HG03439 (cell line): ENCODE measurements around the gene WDR7.

Experiments used
- ATAC-seq: cut with Tn5 transposase; IDR thresholded peaks from one replicate; pipeline ENCODE4 v1.9.1; 2021; ENCODE audit warnings: mild to moderate bottlenecking, moderate library complexity; ENCODE audit not compliant: unreplicated experiment

The WDR7 gene

DNA sequence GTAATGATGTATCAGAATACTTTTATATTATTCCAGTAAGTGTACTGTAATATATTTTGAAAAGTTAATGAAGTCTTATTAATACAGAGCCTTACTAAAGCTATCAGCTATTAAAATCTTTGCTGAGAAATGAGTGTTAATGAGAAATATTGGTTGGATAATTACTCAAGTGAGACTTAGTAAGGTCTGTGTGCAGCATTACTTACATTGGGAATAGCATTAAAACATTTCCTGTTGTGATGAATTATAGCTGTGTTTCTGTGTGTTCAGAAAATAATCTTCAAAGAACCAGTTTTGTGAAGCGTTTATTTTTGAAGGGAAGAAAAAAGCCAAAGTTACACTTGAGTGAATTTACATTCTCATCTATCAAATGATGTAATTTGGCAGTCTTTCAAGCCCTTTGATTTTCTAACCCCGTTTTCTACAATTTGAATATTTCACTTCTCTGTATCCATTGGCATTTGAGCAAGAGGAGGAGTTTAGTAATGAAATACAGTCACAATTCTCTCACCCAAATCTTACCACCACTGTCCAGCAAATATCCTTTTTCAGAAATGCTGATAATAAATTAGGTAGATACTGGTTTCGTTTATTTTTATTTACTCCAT is 372.2 kb downstream of the WDR7 start:
- ATAC-seq = no peak

DNA sequence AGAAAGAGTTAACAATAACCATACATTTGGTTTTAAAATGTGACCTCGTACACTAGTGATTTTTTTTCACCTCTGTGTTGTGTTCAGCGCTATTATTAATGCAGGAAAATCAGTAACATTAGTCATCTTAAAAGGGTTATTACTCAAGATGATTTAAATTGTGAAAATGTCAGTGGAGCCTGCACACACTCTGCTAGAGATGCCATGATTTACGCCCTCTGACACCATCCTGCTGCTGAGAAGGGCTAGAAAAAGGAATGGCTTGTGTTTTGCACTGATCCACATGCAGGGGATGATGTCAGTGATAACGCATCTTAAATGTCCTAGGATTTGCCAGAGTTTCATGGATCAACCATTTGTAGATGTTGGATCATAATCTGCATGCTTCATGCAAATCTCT is 374.4 kb downstream of the WDR7 start:
- no peak for ATAC-seq

DNA sequence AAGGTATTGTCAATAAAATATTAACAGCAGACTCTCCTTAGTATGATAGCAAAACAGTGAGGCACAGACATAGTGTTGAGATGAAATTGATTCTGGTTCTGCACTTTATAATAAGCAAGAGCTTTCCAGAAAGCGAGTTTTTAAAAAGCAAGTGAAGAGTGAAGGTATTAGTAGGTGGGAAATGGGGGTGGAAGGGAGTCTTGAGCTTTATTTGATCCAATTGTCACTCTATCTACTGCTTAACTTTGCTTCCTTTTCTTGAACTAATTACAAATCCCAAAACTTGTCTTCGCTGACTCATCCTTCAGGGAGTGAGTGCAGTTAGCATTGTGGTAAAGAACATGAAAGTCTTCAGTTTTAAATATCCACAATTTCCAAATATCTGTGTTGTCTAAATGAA is 375.2 kb downstream of the WDR7 start:
- no peak for ATAC-seq

DNA sequence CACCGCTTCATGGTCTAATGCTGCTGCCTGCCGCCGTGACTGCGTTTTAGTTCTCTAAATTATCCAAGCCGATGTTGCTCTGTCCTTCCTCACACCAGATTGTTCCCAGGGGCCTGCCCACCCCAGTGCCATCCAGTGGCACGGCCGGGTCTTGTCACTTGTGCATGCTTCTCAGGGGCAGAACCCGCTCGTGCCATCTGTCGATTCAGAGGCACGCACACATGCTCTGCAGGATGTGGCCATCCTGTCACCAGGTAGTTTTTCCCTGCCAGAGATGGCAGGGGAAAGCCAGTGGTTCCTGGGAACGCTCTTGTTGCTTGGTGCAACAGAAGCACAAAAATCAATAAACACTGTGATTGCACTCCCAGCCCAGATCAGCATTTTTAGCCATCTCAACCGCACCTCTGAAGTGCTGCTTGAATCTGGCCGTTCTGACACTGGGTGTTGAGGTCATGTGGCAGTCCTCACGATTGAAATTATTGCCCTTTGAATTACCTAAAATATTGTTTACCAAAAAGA is 376.1 kb downstream of the WDR7 start:
- no peak for ATAC-seq

DNA sequence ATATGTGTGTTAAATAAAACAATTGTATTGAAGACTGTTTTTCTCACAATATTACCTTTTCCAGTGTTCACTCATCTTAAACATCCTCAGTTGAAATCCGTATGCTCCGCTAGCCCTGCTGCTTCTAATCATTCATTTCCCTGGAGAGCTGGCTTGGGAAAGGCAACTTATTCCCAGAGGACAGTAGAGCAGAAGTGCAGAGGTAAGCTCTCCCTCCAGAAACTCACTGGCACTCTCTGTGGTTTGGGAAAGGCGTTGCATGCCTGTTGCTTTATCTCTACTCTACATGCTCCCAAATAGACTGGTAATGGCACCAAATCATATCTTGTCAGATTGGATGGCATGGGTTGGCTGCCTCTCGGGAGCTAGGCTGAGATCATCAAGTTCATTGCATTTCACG is 378.6 kb downstream of the WDR7 start:
- ATAC-seq = no peak

GRCh38 chr18:57030417-57030816 is 379.3 kb downstream of the WDR7 start:
- ATAC-seq = no peak

DNA sequence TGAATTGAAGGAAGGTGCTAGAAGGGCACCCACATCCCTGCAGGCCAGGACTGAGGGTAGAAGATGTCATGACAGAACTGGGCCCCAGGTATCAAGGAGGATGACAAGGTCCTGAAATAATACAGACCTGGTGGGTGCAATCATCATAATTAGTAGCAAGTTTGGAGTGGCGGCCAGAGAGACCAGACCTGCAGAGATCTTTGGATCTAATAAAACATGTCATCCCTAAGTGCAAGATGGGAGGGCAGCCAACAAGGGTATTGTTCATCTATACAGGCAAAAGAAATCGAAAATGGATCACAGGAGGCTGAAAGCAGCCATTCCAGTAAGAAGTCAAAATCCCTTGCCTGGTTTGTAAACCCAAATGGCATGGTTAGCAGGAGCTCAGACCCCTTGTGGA is 384.4 kb downstream of the WDR7 start:
- no peak for ATAC-seq

DNA sequence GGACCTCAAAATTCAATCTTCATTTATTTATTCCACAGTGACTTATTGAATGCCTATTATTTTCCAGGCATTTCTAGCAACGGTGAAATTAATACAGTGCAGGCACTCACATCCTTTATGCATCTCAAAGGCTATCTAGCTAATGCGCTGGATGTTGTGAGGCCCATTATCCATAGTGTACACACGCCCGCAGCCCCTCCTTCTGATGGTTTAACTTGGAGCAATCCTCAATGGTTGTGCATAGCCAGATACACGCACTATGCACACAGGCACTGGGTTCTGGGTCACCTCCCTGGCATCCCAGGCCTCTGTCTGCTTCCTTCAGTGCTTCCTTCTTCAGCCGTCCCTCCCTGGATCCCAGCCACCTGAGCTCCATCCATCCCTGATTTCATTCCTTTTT is 387.2 kb downstream of the WDR7 start:
- no peak for ATAC-seq

GRCh38 chr18:57040175-57040574 is 389.0 kb downstream of the WDR7 start:
- no peak for ATAC-seq

DNA sequence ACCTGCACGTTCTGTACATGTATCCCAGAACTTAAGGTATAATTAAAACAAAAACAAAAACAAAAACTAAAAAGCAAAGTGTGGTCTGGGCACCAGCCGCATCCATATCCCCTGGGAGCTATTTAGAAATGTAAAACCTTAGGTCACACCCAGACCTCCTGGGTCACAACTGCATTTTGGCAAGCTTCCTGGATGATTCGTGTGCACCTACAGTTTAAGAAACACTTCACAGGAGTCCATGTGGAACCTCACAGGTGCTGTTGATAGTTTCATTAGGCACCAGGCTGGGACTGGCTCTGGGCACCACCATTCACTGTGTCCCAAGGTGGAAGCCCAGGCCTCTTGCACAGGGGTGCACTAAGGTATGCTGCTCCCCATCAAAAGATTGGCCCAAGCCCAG is 392.1 kb downstream of the WDR7 start:
- ATAC-seq = no peak

GRCh38 chr18:57048351-57048750 is 397.2 kb downstream of the WDR7 start:
- ATAC-seq = no peak

DNA sequence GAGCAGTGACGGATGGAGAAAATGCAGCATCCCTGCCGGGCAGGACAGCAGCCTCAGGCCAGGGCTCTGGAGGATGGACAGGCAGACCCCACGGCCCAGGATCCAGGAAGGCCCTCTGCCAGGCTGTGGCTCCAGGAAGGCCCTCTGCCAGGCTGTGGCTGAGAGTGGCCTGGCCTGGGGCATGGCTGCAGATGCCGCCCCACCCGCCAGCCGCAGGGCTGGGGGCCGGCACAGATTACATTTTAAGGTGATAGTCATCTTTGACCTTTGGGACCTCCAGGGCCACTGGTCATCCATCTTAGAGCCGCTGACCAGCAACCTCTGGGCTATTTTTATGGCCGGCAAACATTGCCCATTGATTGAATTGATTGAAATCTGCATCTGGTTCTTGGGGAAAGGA is 397.7 kb downstream of the WDR7 start:
- no peak for ATAC-seq

DNA sequence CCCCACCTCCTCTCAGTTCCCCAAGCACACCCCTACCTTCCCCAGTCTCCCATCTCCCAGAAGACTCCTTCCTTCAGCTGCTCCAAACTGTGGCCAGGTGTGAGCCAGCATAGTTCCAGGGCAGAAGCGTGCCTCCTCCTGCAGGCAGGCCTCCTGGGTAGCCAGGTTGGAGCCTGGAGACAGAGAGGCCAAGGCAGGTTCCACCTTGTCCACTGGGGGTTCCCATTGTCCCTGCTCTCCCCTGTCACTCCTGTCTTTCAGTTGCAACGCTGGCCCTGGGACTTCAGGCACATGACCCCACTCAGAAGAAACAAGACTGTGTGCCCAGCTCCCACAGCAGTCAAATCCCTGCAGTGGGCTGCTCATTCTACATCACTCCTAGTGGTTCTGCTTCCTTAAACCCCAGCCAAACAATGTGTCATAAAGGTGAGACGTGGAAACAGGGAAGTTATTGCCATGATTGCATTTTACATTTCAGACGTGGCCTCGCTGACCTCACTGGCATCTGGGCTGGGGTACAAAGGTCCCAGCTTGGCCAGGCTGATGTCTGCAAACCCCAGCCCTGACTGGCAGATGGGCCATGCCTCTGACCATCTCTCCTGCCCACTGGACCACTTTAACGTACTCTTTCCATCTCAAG is 399.3 kb downstream of the WDR7 start:
- ATAC-seq = no peak

GRCh38 chr18:57051021-57051656 is 400.0 kb downstream of the WDR7 start:
- ATAC-seq = no peak

GRCh38 chr18:57051657-57052044 is 400.5 kb downstream of the WDR7 start:
- no peak for ATAC-seq

DNA sequence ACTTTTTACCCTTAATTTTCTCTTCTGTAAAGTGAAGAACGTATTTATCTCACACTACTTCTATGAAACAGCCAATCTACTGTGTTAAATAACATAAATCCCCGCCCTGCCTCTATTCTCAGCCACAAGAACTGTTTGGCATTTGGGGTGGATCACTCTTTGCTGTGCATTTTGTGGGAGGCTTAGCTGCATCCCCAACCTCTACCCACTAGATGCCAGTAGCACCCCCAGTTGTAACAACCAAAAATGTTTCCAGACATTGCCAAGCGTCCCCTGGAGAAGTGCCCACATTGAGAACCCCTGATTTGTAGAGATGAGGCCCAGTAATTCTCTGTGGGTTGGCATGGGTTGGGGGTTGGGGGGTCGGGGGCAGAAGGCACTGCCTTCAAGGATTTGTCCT is 401.0 kb downstream of the WDR7 start:
- ATAC-seq = no peak

DNA sequence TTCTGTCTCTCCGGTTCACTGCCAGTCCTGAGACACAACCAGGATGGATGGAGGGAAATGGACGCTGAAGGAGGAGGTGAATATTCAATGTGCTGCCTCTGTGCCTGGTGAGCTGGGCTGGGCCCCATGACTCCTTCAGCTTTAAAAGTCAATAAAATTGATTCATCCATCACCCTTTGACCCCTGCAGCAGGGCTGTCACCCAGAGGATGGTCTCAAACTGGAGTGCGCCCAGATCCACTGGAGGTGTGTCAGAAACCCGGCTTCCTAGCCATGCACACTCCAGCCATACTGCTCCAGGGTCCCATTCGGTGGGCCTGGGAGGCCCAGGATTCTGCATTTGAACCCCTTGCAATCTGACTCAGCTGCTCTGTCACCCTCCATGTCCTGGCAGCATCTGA is 401.6 kb downstream of the WDR7 start:
- ATAC-seq = no peak

DNA sequence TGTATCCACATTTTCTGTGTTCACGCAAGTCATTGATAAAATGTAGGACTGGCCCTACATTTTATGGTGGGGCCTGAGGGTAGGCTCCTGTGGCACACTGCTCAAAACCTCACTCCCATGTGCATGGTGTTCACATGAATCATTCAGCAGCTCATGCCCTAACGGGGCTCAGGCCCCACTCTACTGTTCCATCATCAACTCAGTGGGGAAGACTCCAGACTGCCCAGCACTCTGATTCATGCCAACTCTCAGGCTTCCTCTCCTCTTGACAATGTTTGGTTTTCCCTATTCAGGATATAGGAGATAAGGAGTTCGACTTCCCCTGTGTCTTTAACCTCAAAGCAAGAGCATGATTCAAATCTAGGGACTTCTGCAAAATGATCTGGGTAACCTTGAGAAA is 403.7 kb downstream of the WDR7 start:
- no peak for ATAC-seq

GRCh38 chr18:57057890-57058289 is 406.7 kb downstream of the WDR7 start:
- ATAC-seq = peak; percentile 82

DNA sequence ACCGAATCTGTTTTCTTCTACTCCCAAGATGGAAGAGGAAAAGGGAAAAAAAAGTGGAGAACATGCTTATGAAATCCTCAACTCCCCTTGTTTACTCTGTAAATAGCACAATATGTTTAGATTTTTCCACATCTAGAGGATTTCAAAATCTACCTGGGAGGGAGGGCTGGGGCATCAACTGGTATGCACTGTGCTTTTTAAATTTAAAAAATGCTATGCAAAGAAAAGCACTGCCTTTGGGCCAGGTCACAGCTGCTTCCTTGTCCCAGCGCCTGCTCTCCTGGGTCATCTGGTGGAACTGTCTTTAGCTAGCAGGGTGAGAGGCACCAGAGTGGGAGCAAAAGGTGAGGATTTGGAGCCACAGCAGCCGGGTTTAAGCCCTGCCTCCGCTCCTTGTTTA is 407.6 kb downstream of the WDR7 start:
- no peak for ATAC-seq

DNA sequence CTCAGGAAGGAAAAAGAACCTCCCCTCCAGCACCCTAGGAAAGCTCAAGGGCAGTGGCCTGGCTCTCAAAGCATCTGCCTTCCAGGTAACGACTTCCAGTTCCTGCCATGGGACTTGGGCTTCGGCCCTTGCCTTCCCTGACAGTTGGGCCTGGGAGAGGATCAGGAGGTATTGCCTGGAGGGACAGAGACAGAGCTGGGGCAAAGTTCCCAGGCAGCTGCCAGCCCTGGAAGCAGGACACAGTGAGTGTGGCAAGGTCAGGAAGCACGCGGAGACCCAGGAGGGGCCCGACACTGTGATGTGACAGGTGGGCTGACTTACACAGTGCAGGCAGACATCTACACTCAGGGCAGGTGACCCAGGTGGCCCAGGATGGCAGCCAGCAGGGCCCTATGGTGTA is 408.2 kb downstream of the WDR7 start:
- no peak for ATAC-seq

DNA sequence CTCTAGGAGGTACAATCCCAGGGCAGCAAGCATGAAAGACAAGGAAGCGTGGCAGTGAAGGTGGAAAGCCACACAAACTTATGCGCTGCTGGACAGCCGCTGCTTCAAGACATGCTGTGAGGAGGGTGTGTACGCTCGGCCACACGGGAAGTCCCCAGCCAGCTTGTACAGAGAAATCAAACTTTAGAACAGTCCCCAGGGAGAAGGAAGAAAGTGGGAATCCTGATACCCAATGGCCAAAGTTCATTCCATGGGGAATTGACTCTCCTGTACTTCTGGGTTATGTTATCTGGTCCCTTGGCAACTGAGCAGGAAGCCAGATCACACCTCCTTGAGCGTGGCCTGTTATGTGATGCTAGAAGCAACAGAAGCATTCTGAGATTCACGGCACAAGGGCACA is 409.7 kb downstream of the WDR7 start:
- ATAC-seq = no peak
